ENCODE results near the gene GFM2. TPM values are rescaled to one million over a fixed set of nuclear protein-coding genes. Genes with fewer than 3 reads are reported as not detected.
"Not testable (repeated sequence)": the region's sequence is repeated elsewhere in the genome, so short reads cannot be mapped to it uniquely, and the experiment has no call there.

GFM2 gene
- total and polyA plus RNA-seq, 7 donors: 14.2 to 47.2 (median 26.8) TPM

DNA sequence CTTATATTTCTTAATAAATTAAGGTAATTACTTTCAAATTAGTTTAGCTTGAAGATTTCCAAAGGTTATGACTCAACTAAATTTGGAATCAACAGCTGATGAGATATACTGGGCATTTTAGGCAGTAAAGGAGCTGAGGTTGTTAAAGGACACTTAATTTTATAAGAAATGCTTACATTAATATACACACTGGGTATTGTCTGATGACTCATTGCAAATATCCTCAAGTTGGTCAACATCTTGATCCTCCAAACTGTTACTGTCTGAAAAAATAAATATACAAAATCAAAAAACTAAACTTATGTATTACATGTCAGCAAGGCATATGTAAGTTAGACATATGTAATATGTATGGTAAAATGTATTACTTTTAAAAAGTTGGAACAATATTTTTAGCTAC lies 3.4 kb downstream of the GFM2 start:
- Histone ChIP-seq H3K4me1 (peaks cover 29% of the 10 kb centered on the region), H3K27me3 (ENCODE audit: insufficient read depth in 3 of 3, low read length in 2 of 3) (no peaks in the 10 kb centered on the region), H3K36me3 (ENCODE audit: insufficient read depth in 1 of 2, low read depth in 1 of 2) (peaks cover 8 to 49% of the 10 kb centered on the region in 2 donors), H3K4me3 (no peak overlapping the region), H3K9me3 (no peaks in the 10 kb centered on the region), H3K27ac (peak overlapping the region; percentile 1)
- TF ChIP-seq, protein P1, sequence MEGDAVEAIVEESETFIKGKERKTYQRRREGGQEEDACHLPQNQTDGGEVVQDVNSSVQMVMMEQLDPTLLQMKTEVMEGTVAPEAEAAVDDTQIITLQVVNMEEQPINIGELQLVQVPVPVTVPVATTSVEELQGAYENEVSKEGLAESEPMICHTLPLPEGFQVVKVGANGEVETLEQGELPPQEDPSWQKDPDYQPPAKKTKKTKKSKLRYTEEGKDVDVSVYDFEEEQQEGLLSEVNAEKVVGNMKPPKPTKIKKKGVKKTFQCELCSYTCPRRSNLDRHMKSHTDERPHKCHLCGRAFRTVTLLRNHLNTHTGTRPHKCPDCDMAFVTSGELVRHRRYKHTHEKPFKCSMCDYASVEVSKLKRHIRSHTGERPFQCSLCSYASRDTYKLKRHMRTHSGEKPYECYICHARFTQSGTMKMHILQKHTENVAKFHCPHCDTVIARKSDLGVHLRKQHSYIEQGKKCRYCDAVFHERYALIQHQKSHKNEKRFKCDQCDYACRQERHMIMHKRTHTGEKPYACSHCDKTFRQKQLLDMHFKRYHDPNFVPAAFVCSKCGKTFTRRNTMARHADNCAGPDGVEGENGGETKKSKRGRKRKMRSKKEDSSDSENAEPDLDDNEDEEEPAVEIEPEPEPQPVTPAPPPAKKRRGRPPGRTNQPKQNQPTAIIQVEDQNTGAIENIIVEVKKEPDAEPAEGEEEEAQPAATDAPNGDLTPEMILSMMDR (IDR thresholded peaks at IDR 0.05): no peak
- intact Hi-C loops (cut with DNase I): loop anchor here in 1 of 2 donors (10.0 kb wide), 1 partner anchor 581 kb away; no protein-coding TSS in a partner anchor
- no peak for DNase-seq
- no peak for ATAC-seq

DNA sequence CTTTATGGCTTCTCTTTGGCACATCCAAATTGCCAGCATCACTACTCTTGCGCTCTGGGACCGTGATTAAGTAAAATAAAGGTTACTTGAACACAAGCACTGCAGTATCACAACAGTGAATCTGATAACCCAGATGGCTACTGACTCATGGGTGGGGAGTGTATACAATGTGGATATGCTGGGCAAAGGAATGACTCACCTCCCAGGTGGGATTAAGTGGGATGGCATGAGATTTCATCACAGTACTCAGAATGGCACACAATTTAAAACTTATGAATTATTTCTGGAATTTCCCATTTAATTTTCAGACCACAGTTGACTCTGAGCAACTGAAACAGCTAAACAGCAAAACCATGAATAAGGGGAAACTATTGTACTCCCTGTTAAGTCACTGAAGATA lies 4.3 kb downstream of the GFM2 start:
- 85 to 94% (median 94%) methylated on average over 2 of the region's 2 CpGs for WGBS, 3 donors
- DNase-seq (no peak), ATAC-seq (peak in 3 of 4 donors; percentile 47 to 69 (median 49))
- H3K4me1 ChIP-seq: peaks cover 23% of the 10 kb centered on the region
- peak overlapping the region; percentile 1 for H3K27ac ChIP-seq
- peaks cover 12 to 58% of the 10 kb centered on the region in 2 donors for H3K36me3 ChIP-seq (ENCODE audit: insufficient read depth in 1 of 2, low read depth in 1 of 2)
- TF ChIP-seq, protein P1 (IDR thresholded peaks at IDR 0.05): no peak
- intact Hi-C loops (cut with DNase I): loop anchor here in 1 of 2 donors (10.0 kb wide), 1 partner anchor 582 kb away; no protein-coding TSS in a partner anchor
- H3K9me3 ChIP-seq: no peaks in the 10 kb centered on the region
- no peak overlapping the region for H3K4me3 ChIP-seq
- H3K27me3 ChIP-seq (ENCODE audit: insufficient read depth in 3 of 3, low read length in 2 of 3): no peaks in the 10 kb centered on the region

DNA sequence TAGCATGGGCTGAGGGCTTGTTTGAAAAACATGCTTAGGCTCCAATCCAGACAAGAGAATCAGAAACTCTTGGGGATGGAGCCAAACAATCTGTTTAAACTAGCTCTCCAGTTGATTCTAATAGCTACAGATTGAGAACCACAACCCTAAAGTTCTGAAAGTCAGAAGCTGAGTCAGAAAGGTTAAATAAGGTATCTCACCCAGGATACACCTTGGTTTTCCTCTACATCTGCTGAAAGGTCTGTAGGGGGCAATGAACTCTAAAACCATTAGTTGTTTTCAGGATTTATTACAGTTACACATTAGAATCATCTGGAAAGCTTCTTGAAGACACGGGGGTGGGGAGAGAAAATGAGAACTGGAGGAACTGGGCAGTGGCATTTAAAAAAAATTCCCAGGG lies 5.7 kb downstream of the GFM2 start:
- 73 to 85% (median 83%) methylated on average over 1 of the region's 1 CpG for WGBS, 3 donors
- Histone ChIP-seq H3K9me3 (no peaks in the 10 kb centered on the region), H3K4me1 (peaks cover 22% of the 10 kb centered on the region), H3K27ac (no peak overlapping the region), H3K27me3 (ENCODE audit: insufficient read depth in 3 of 3, low read length in 2 of 3) (no peaks in the 10 kb centered on the region), H3K36me3 (ENCODE audit: insufficient read depth in 1 of 2, low read depth in 1 of 2) (peaks cover 12 to 72% of the 10 kb centered on the region in 2 donors), H3K4me3 (no peak overlapping the region)
- intact Hi-C loops (cut with DNase I): loop anchor here in 1 of 2 donors (10.0 kb wide), 1 partner anchor 584 kb away; no protein-coding TSS in a partner anchor
- no peak for ATAC-seq
- TF ChIP-seq, protein P1 (IDR thresholded peaks at IDR 0.05): no peak
- DNase-seq: no peak

DNA sequence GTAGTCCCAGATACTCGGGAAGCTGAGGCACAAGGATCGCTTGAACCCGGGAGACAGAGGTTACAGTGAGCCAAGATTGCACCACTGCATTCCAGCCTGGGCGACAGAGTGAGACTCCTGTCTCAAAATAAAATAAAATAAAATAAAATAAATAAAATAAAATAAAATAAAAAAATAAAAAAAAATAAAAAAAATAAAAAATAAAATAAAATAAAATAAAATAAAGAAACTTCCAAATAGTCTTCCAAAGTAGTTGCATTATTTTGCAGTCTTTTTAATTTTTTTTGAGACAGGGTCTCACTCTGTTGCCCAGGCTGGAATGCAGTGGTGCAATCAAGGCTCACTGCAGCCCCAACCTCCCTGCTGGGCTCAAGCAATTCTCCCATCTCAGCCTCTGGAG lies 18.2 kb downstream of the GFM2 start:
- 94 to 100% (median 96%) methylated on average over 4 of the region's 4 CpGs for WGBS, 3 donors
- ATAC-seq; H3K27me3 ChIP-seq (ENCODE audit: insufficient read depth in 3 of 3, low read length in 2 of 3); intact Hi-C loops (cut with DNase I); H3K4me3 ChIP-seq; H3K27ac ChIP-seq; H3K4me1 ChIP-seq; DNase-seq; H3K9me3 ChIP-seq: not testable (repeated sequence)
- H3K36me3 ChIP-seq (ENCODE audit: insufficient read depth in 1 of 2, low read depth in 1 of 2): peaks cover 8 to 89% of the 10 kb centered on the region in 2 donors

DNA sequence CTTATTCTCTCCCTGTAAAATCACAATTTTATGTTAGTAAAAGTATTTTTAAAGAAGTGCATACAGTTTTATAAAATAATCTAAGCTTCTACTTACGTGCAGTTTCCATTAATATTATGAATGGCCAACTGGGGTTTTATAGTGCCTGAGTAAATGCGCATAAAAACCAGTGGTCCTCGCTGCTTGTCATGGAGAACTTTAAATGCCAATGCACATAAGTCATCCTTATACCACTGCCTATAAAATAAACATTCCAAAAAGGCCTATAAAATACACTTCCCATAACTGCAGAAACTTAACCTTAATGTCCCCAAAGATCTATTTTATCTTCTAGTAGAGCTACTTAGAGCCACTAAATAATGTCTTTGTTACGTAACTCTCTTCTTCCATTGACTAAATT lies 28.5 kb downstream of the GFM2 start:
- TF ChIP-seq, protein P1 (IDR thresholded peaks at IDR 0.05): no peak
- Histone ChIP-seq H3K36me3 (ENCODE audit: insufficient read depth in 1 of 2, low read depth in 1 of 2) (peaks cover 0 to 100% of the 10 kb centered on the region in 2 donors), H3K9me3 (no peaks in the 10 kb centered on the region), H3K4me1 (no peaks in the 10 kb centered on the region), H3K4me3 (no peak overlapping the region), H3K27me3 (ENCODE audit: insufficient read depth in 3 of 3, low read length in 2 of 3) (no peaks in the 10 kb centered on the region), H3K27ac (no peak overlapping the region)
- no peak for ATAC-seq
- whole genome bisulfite sequencing, 3 donors: 95 to 98% (median 96%) methylated on average over 4 of the region's 4 CpGs
- DNase-seq: no peak
- intact Hi-C loops (cut with DNase I): loop anchor here in 1 of 2 donors (2.0 kb wide), 1 partner anchor 38 kb away; no protein-coding TSS in a partner anchor
